ENCODE results near the gene NUTM1. TPM values are rescaled to one million over a fixed set of nuclear protein-coding genes. Genes with fewer than 3 reads are reported as not detected.

Gene NUTM1
- polyA plus RNA-seq, 2 of the 4 experiments (the other 2 are of a cell fraction), result not detected

DNA sequence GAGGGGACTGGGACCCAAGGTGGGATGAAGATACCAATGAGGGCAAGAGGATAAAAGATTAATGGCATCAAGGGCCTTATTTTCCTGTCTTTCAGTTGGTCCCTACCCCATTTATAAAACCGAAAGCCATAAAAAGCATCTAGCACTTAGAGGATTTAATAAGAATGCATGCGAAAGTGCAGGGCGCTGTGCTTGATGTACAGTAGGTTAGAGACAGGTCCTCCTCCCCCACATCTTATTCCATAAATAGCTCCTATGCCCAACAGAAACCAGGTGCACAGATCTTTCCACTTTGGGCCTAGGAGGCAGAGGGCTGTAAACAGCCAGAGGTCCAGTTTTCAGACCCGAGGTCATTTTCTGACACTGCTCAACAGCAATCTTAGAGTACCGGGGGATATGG, 22.7 kb downstream of the NUTM1 start (continued):
- TF ChIP-seq RCOR1 (IDR thresholded peaks at IDR 0.05; ENCODE audit: low read depth, low read length) (no peak), POLR2A (IDR thresholded peaks at IDR 0.05; ENCODE audit: low read length) (no peak), FOSB (CRISPR knock-in tag; IDR thresholded peaks at IDR 0.05) (no peak), MAZ (IDR thresholded peaks at IDR 0.05; ENCODE audit: borderline replicate concordance, low read depth, low read length) (no peak)

- DNase-seq (ENCODE audit: low read depth in 1 of 2, low spot score in 1 of 2) (peak; percentile 66 to 85), FAIRE-seq (no peak), ATAC-seq (peak; percentile 60 to 72)
- H3K9me3 ChIP-seq, result no peaks in the 10 kb centered on the region
- H3K4me3 ChIP-seq, result peak overlapping the region; percentile 97
- CTCF ChIA-PET, result interaction anchor here (0.7 to 4.3 kb wide), 41 partner anchors 8 to 351 kb away, joined by 3 to 80 read pairs (median 5); partner anchors contain the start of genes EMC4, KATNBL1, NOP10 and NUTM1
- H3K4me1 ChIP-seq, result peaks cover 22% of the 10 kb centered on the region
- peak overlapping the region; percentile 89 to 97 for H3K27ac ChIP-seq
- POLR2A ChIA-PET, result interaction anchor here (0.6 to 3.0 kb wide), 12 partner anchors 8 to 265 kb away, joined by 3 to 20 read pairs (median 4); partner anchors contain the start of genes EMC4, EMC7, KATNBL1 and NOP10
- peak overlapping the region; percentile 87 for H3K4me2 ChIP-seq
- 1% methylated on average over 34 of the region's 37 CpGs for WGBS (ENCODE audit: missing lambda C conversion rate)
- TF ChIP-seq USF2 (IDR thresholded peaks at IDR 0.05), result no peak
- TF ChIP-seq MYC (IDR thresholded peaks at IDR 0.05; ENCODE audit: borderline replicate concordance, low read length), result 0 out of 2 replicates have a peak, but pooled peaks have one; percentile 24
- TF ChIP-seq, protein P1, sequence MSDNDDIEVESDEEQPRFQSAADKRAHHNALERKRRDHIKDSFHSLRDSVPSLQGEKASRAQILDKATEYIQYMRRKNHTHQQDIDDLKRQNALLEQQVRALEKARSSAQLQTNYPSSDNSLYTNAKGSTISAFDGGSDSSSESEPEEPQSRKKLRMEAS (IDR thresholded peaks at IDR 0.05), result peak; percentile 35; the same call in 1 of the 2 replicates
Measured at GRCh38 chr15:34366271-34367065, 23.4 kb downstream of the NUTM1 start.

DNA sequence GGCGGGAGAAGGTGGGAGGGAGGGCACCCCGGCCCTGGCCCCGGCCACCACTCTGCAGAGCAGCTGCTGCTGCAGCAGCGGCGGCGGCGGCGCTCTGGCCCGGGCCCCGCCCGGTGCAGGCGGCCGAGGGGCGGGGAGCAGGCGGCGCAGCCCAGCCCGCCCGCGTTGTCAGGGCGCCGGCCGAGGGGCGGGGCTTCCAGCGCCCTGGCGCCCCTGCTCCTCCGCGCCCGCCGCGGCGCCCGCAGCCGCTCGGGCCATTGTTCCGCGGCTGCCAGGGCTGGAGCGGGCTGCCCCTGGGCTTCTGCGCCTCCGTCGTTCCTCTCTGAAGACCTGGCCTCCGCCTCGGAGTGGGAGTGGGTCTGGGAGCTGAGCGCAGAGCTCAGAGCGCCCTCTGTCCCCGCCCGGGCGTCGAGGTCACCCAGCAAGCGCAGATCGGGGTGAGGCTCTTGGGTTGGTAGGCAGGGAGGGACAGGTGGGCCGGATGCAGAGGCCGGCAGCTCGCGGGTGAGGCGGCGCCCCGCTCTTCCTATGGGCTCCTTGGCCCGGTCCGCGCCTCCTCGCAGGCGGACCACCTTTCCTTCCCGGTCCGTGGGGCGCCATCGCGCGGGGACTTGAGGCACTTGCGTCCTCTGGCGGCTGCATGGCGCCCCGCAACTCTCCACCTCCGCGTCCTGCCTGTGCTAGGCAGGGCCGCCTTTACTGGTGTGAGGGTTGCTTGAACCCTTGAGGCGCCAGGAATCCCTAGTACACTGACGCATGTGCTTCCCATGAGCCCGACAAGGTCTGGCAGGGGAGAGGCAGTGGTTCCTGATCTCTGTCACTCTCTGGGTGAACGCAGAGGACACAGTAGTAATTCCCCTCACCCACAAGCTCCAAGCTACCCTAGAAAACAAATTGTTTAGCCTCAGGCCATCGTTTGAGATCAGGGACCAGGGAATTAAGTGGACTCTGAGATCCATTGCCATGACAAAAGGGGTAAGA, 24.3 kb downstream of the NUTM1 start, which contains the start of gene LPCAT4:
Gene LPCAT4, minus strand, starts transcription at position 96 of the 981 bp plus-strand sequence. CDS start 96 bp downstream, outside the sequence.
- CTCF ChIA-PET, result interaction anchor here (0.7 to 4.3 kb wide), 55 partner anchors 9 to 401 kb away, joined by 3 to 80 read pairs (median 4); partner anchors contain the start of genes EMC4, KATNBL1, NOP10 and NUTM1
- no peaks in the 10 kb centered on the region for H3K9me3 ChIP-seq
- ATAC-seq, result peak; percentile 87 to 90
- peak within 1 kb of the TSS; percentile 87 for H3K4me2 ChIP-seq
- H3K4me1 ChIP-seq, result peaks cover 22% of the 10 kb centered on the region
- no peak for FAIRE-seq
- under 1% methylated on average over 24 of the region's 80 CpGs for WGBS (ENCODE audit: missing lambda C conversion rate)
- POLR2A ChIA-PET, result interaction anchor here (0.6 to 3.0 kb wide), 11 partner anchors 9 to 266 kb away, joined by 3 to 20 read pairs (median 5); partner anchors contain the start of genes EMC4, EMC7, KATNBL1 and NOP10
- peak within 1 kb of the TSS; percentile 89 to 97 for H3K27ac ChIP-seq
- H3K4me3 ChIP-seq, result peak within 1 kb of the TSS; percentile 97
- DNase-seq (ENCODE audit: low read depth in 1 of 2, low spot score in 1 of 2), result peak; percentile 87 to 96
- TF ChIP-seq ZNF302 (CRISPR knock-in tag; IDR thresholded peaks at IDR 0.05) (no peak), USF2 (IDR thresholded peaks at IDR 0.05) (no peak), ELK1 (IDR thresholded peaks at IDR 0.05; ENCODE audit: low read depth, low read length) (no peak), EP300 (IDR thresholded peaks at IDR 0.05) (no peak), RNF2 (IDR thresholded peaks at IDR 0.05; ENCODE audit: borderline replicate concordance, low read depth) (no peak), HOXB5 (CRISPR knock-in tag; IDR thresholded peaks at IDR 0.05) (0 out of 2 replicates have a peak, but pooled peaks have one; percentile 73), ZFP36 (IDR thresholded peaks at IDR 0.05; ENCODE audit: borderline replicate concordance, partially characterized antibody) (no peak), MAZ (IDR thresholded peaks at IDR 0.05; ENCODE audit: borderline replicate concordance, low read depth, low read length) (no peak), EHMT2 (IDR thresholded peaks at IDR 0.05; ENCODE audit: low read depth) (no peak), PHF8 (IDR thresholded peaks at IDR 0.05; ENCODE audit: borderline replicate concordance, low read depth) (peak; percentile 83), RCOR1 (IDR thresholded peaks at IDR 0.05; ENCODE audit: low read depth, low read length) (no peak), CHD4 (IDR thresholded peaks at IDR 0.05; ENCODE audit: borderline replicate concordance) (no peak), JUN (IDR thresholded peaks at IDR 0.05) (peak; percentile 90 to 91), SREBF2 (IDR thresholded peaks at IDR 0.05) (no peak), ZC3H11A (IDR thresholded peaks at IDR 0.05) (no peak; the same call in 1 of the 2 replicates), POLR2A (IDR thresholded peaks at IDR 0.05; ENCODE audit: low read length) (peak; percentile 90)
- TF ChIP-seq, protein P2, sequence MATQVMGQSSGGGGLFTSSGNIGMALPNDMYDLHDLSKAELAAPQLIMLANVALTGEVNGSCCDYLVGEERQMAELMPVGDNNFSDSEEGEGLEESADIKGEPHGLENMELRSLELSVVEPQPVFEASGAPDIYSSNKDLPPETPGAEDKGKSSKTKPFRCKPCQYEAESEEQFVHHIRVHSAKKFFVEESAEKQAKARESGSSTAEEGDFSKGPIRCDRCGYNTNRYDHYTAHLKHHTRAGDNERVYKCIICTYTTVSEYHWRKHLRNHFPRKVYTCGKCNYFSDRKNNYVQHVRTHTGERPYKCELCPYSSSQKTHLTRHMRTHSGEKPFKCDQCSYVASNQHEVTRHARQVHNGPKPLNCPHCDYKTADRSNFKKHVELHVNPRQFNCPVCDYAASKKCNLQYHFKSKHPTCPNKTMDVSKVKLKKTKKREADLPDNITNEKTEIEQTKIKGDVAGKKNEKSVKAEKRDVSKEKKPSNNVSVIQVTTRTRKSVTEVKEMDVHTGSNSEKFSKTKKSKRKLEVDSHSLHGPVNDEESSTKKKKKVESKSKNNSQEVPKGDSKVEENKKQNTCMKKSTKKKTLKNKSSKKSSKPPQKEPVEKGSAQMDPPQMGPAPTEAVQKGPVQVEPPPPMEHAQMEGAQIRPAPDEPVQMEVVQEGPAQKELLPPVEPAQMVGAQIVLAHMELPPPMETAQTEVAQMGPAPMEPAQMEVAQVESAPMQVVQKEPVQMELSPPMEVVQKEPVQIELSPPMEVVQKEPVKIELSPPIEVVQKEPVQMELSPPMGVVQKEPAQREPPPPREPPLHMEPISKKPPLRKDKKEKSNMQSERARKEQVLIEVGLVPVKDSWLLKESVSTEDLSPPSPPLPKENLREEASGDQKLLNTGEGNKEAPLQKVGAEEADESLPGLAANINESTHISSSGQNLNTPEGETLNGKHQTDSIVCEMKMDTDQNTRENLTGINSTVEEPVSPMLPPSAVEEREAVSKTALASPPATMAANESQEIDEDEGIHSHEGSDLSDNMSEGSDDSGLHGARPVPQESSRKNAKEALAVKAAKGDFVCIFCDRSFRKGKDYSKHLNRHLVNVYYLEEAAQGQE (IDR thresholded peaks at IDR 0.05), result no peak
- TF ChIP-seq, protein P3, sequence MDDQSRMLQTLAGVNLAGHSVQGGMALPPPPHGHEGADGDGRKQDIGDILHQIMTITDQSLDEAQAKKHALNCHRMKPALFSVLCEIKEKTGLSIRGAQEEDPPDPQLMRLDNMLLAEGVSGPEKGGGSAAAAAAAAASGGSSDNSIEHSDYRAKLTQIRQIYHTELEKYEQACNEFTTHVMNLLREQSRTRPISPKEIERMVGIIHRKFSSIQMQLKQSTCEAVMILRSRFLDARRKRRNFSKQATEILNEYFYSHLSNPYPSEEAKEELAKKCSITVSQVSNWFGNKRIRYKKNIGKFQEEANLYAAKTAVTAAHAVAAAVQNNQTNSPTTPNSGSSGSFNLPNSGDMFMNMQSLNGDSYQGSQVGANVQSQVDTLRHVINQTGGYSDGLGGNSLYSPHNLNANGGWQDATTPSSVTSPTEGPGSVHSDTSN (IDR thresholded peaks at IDR 0.05), result no peak
